ENCODE results near the gene PACRG.
A peak's percentile ranks its signal among the peaks of the same experiment; 100 is the strongest.

PACRG gene

GRCh38 chr6:162922563-162923166 is 194.9 kb downstream of the PACRG start:
- no peak overlapping the region for H2AFZ ChIP-seq (ENCODE audit: low read depth, low read length)
- no peaks in the 10 kb centered on the region for H3K27me3 ChIP-seq (ENCODE audit: control insufficient read depth in 1 of 2, insufficient read depth in 1 of 2, low read length in 2 of 2)
- H2BK120ac ChIP-seq (ENCODE audit: low read depth, low read length), result no peak overlapping the region
- no peak overlapping the region for H2BK5ac ChIP-seq (ENCODE audit: low read depth, low read length, poor library complexity, severe bottlenecking)
- no peak overlapping the region for H2BK15ac ChIP-seq (ENCODE audit: low read depth, poor library complexity, severe bottlenecking)
- peaks cover 10% of the 10 kb centered on the region for H3K9me3 ChIP-seq (ENCODE audit: control insufficient read depth, low read length)
- no peak overlapping the region for H2BK12ac ChIP-seq (ENCODE audit: low read length in 2 of 2)
- H3K27ac ChIP-seq (ENCODE audit: low read length, poor library complexity, severe bottlenecking), result no peak overlapping the region
- no peak overlapping the region for H3K18ac ChIP-seq (ENCODE audit: low read depth in 1 of 2, low read length in 2 of 2)
- H4K8ac ChIP-seq (ENCODE audit: low read length), result no peak overlapping the region
- H3K4ac ChIP-seq (ENCODE audit: low read depth in 1 of 2, low read length in 2 of 2), result no peak overlapping the region
- no peak overlapping the region for H3K4me2 ChIP-seq (ENCODE audit: low read length, poor library complexity, severe bottlenecking)
- no peak overlapping the region for H2AK5ac ChIP-seq (ENCODE audit: low read length, severe bottlenecking)
- H3K9ac ChIP-seq (ENCODE audit: low read length), result no peak overlapping the region
- H3K23ac ChIP-seq (ENCODE audit: low read length in 2 of 2), result no peak overlapping the region
- peak; percentile 16 for DNase-seq
- H3K36me3 ChIP-seq (ENCODE audit: control insufficient read depth in 1 of 2, insufficient read depth in 2 of 2, low read depth in 1 of 2, low read length in 2 of 2), result no peaks in the 10 kb centered on the region
- H3K4me3 ChIP-seq (ENCODE audit: insufficient read depth in 1 of 2, low read depth in 1 of 2, low read length in 2 of 2), result no peak overlapping the region
- no CpG with 5 or more reads among the region's 1 CpG for WGBS
- H3K4me1 ChIP-seq (ENCODE audit: control insufficient read depth, insufficient read depth, low read depth, low read length), result no peaks in the 10 kb centered on the region
- no peak overlapping the region for H3K14ac ChIP-seq (ENCODE audit: low read length in 2 of 2)
- H3K79me1 ChIP-seq (replicated peaks; ENCODE audit: low read length, poor library complexity, severe bottlenecking), result no peaks in the 10 kb centered on the region
- no peak overlapping the region for H4K91ac ChIP-seq (ENCODE audit: low read length)

DNA sequence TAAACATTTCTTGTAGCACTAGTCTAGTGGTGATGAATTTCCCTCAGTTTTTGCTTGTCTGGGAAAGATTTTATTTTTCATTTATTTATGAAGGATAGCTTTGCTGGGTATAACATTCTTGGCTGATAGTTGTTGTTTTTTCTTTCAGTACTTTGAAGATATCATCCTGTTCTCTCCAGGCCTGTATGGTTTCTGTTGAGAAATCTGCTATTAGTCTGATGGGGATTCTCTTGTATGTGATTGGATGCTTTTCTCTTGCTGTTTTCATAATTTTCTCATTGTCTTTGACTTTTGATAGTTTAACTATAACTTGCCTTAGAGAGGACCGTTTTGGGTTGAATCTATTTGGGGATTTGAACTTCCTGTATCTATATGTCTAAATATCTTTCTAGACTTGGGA is 207.1 kb downstream of the PACRG start:
- H4K91ac ChIP-seq (ENCODE audit: low read length), result no peak overlapping the region
- H3K9ac ChIP-seq (ENCODE audit: low read length), result no peak overlapping the region
- no peaks in the 10 kb centered on the region for H3K4me1 ChIP-seq (ENCODE audit: control insufficient read depth, insufficient read depth, low read depth, low read length)
- H2BK120ac ChIP-seq (ENCODE audit: low read depth, low read length), result no peak overlapping the region
- H3K4me3 ChIP-seq (ENCODE audit: insufficient read depth in 1 of 2, low read depth in 1 of 2, low read length in 2 of 2), result no peak overlapping the region
- no peak overlapping the region for H2AK5ac ChIP-seq (ENCODE audit: low read length, severe bottlenecking)
- H3K9me3 ChIP-seq (ENCODE audit: control insufficient read depth, low read length), result peaks cover 40% of the 10 kb centered on the region
- no peak overlapping the region for H3K27ac ChIP-seq (ENCODE audit: low read length, poor library complexity, severe bottlenecking)
- no peaks in the 10 kb centered on the region for H3K79me1 ChIP-seq (replicated peaks; ENCODE audit: low read length, poor library complexity, severe bottlenecking)
- no CpG with 5 or more reads among the region's 1 CpG for WGBS
- no peak overlapping the region for H2BK12ac ChIP-seq (ENCODE audit: low read length in 2 of 2)
- no peak overlapping the region for H2BK15ac ChIP-seq (ENCODE audit: low read depth, poor library complexity, severe bottlenecking)
- H2BK5ac ChIP-seq (ENCODE audit: low read depth, low read length, poor library complexity, severe bottlenecking), result no peak overlapping the region
- no peak overlapping the region for H2AFZ ChIP-seq (ENCODE audit: low read depth, low read length)
- H3K4me2 ChIP-seq (ENCODE audit: low read length, poor library complexity, severe bottlenecking), result no peak overlapping the region
- H3K4ac ChIP-seq (ENCODE audit: low read depth in 1 of 2, low read length in 2 of 2), result no peak overlapping the region
- no peak overlapping the region for H4K8ac ChIP-seq (ENCODE audit: low read length)
- H3K18ac ChIP-seq (ENCODE audit: low read depth in 1 of 2, low read length in 2 of 2), result no peak overlapping the region
- no peak for DNase-seq
- H3K27me3 ChIP-seq (ENCODE audit: control insufficient read depth in 1 of 2, insufficient read depth in 1 of 2, low read length in 2 of 2), result no peaks in the 10 kb centered on the region
- no peak overlapping the region for H3K14ac ChIP-seq (ENCODE audit: low read length in 2 of 2)
- H3K23ac ChIP-seq (ENCODE audit: low read length in 2 of 2), result no peak overlapping the region
- H3K36me3 ChIP-seq (ENCODE audit: control insufficient read depth in 1 of 2, insufficient read depth in 2 of 2, low read depth in 1 of 2, low read length in 2 of 2), result no peaks in the 10 kb centered on the region

DNA sequence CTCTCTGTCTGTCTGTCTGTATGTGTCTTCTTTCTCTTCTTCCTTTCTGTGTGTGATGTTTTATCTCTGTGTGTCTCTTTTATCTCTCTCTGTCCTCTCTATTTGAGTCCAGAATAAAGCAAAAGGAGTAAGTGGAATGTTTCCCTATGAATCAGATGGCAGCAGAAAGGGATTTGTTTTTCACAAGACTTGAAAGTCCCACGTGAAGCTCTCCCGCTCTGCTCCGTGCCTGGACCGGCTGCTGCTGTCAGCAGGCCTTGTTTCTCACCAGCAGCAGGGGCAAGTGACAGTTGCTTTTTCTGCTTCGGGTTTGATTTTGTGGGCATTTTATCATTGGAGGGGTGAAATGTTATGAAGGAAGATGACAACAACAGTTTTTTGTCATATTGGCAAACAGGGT is 212.7 kb downstream of the PACRG start:
- H3K4me1 ChIP-seq (ENCODE audit: control insufficient read depth, insufficient read depth, low read depth, low read length), result peaks cover 6% of the 10 kb centered on the region
- no peak overlapping the region for H2AFZ ChIP-seq (ENCODE audit: low read depth, low read length)
- no peak overlapping the region for H3K27ac ChIP-seq (ENCODE audit: low read length, poor library complexity, severe bottlenecking)
- H2BK5ac ChIP-seq (ENCODE audit: low read depth, low read length, poor library complexity, severe bottlenecking), result no peak overlapping the region
- H2AK5ac ChIP-seq (ENCODE audit: low read length, severe bottlenecking), result no peak overlapping the region
- no peak for DNase-seq
- no peak overlapping the region for H4K91ac ChIP-seq (ENCODE audit: low read length)
- H3K4me2 ChIP-seq (ENCODE audit: low read length, poor library complexity, severe bottlenecking), result no peak overlapping the region
- no peaks in the 10 kb centered on the region for H3K36me3 ChIP-seq (ENCODE audit: control insufficient read depth in 1 of 2, insufficient read depth in 2 of 2, low read depth in 1 of 2, low read length in 2 of 2)
- H2BK15ac ChIP-seq (ENCODE audit: low read depth, poor library complexity, severe bottlenecking), result no peak overlapping the region
- H3K18ac ChIP-seq (ENCODE audit: low read depth in 1 of 2, low read length in 2 of 2), result no peak overlapping the region
- WGBS, result 88% methylated on average over 5 of the region's 5 CpGs
- H4K8ac ChIP-seq (ENCODE audit: low read length), result no peak overlapping the region
- H3K4me3 ChIP-seq (ENCODE audit: insufficient read depth in 1 of 2, low read depth in 1 of 2, low read length in 2 of 2), result no peak overlapping the region
- no peak overlapping the region for H3K23ac ChIP-seq (ENCODE audit: low read length in 2 of 2)
- no peak overlapping the region for H2BK12ac ChIP-seq (ENCODE audit: low read length in 2 of 2)
- no peaks in the 10 kb centered on the region for H3K27me3 ChIP-seq (ENCODE audit: control insufficient read depth in 1 of 2, insufficient read depth in 1 of 2, low read length in 2 of 2)
- H2BK120ac ChIP-seq (ENCODE audit: low read depth, low read length), result no peak overlapping the region
- H3K9ac ChIP-seq (ENCODE audit: low read length), result peak overlapping the region; percentile 0
- H3K4ac ChIP-seq (ENCODE audit: low read depth in 1 of 2, low read length in 2 of 2), result no peak overlapping the region
- no peak overlapping the region for H3K14ac ChIP-seq (ENCODE audit: low read length in 2 of 2)
- no peaks in the 10 kb centered on the region for H3K79me1 ChIP-seq (replicated peaks; ENCODE audit: low read length, poor library complexity, severe bottlenecking)
- peaks cover 37% of the 10 kb centered on the region for H3K9me3 ChIP-seq (ENCODE audit: control insufficient read depth, low read length)

DNA sequence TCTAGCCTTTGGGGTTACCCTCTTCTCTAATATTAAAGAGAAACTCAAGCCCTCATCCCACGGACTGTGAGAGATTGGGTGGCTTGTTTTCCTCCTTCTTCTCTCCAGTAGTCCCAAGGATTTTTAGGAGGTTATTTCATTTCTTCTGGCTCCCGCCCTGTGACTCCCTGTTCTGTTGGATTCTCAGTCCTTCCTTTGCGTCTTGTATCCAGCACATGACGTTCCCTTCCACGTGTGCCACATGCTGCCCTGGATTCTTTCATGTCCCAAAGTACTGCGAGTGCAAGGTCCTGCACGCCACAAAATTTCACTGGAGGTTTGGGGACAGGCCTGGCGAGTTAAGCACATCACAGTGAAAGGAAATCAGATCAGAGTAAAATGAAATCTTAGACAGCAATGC is 213.4 kb downstream of the PACRG start:
- no peak overlapping the region for H2BK12ac ChIP-seq (ENCODE audit: low read length in 2 of 2)
- H3K27me3 ChIP-seq (ENCODE audit: control insufficient read depth in 1 of 2, insufficient read depth in 1 of 2, low read length in 2 of 2), result no peaks in the 10 kb centered on the region
- H2BK120ac ChIP-seq (ENCODE audit: low read depth, low read length), result no peak overlapping the region
- no peak overlapping the region for H2AK5ac ChIP-seq (ENCODE audit: low read length, severe bottlenecking)
- H3K4me3 ChIP-seq (ENCODE audit: insufficient read depth in 1 of 2, low read depth in 1 of 2, low read length in 2 of 2), result no peak overlapping the region
- no peaks in the 10 kb centered on the region for H3K79me1 ChIP-seq (replicated peaks; ENCODE audit: low read length, poor library complexity, severe bottlenecking)
- H3K18ac ChIP-seq (ENCODE audit: low read depth in 1 of 2, low read length in 2 of 2), result no peak overlapping the region
- no peak overlapping the region for H3K27ac ChIP-seq (ENCODE audit: low read length, poor library complexity, severe bottlenecking)
- H3K4me1 ChIP-seq (ENCODE audit: control insufficient read depth, insufficient read depth, low read depth, low read length), result peaks cover 6% of the 10 kb centered on the region
- WGBS, result 74% methylated on average over 8 of the region's 8 CpGs
- H2BK15ac ChIP-seq (ENCODE audit: low read depth, poor library complexity, severe bottlenecking), result no peak overlapping the region
- DNase-seq, result no peak
- H2BK5ac ChIP-seq (ENCODE audit: low read depth, low read length, poor library complexity, severe bottlenecking), result no peak overlapping the region
- H3K4ac ChIP-seq (ENCODE audit: low read depth in 1 of 2, low read length in 2 of 2), result no peak overlapping the region
- no peak overlapping the region for H3K4me2 ChIP-seq (ENCODE audit: low read length, poor library complexity, severe bottlenecking)
- H3K36me3 ChIP-seq (ENCODE audit: control insufficient read depth in 1 of 2, insufficient read depth in 2 of 2, low read depth in 1 of 2, low read length in 2 of 2), result no peaks in the 10 kb centered on the region
- H3K9ac ChIP-seq (ENCODE audit: low read length), result peak overlapping the region; percentile 0
- peaks cover 36% of the 10 kb centered on the region for H3K9me3 ChIP-seq (ENCODE audit: control insufficient read depth, low read length)
- no peak overlapping the region for H4K91ac ChIP-seq (ENCODE audit: low read length)
- H3K14ac ChIP-seq (ENCODE audit: low read length in 2 of 2), result no peak overlapping the region
- H2AFZ ChIP-seq (ENCODE audit: low read depth, low read length), result no peak overlapping the region
- no peak overlapping the region for H4K8ac ChIP-seq (ENCODE audit: low read length)
- no peak overlapping the region for H3K23ac ChIP-seq (ENCODE audit: low read length in 2 of 2)
